SKM-1 treated with dmso at 0.1 percent for 144 hours (cell line): ENCODE results near the gene SYNGAP1.
"Not testable (repeated sequence)": the region's sequence is repeated elsewhere in the genome, so short reads cannot be mapped to it uniquely, and the experiment has no call there.

Source experiments
- DNase-seq: peaks from one replicate; lab custom pipeline; 2025; ENCODE audit not compliant: unreplicated experiment; lab: John Stamatoyannopoulos, UW

SYNGAP1 gene

DNA sequence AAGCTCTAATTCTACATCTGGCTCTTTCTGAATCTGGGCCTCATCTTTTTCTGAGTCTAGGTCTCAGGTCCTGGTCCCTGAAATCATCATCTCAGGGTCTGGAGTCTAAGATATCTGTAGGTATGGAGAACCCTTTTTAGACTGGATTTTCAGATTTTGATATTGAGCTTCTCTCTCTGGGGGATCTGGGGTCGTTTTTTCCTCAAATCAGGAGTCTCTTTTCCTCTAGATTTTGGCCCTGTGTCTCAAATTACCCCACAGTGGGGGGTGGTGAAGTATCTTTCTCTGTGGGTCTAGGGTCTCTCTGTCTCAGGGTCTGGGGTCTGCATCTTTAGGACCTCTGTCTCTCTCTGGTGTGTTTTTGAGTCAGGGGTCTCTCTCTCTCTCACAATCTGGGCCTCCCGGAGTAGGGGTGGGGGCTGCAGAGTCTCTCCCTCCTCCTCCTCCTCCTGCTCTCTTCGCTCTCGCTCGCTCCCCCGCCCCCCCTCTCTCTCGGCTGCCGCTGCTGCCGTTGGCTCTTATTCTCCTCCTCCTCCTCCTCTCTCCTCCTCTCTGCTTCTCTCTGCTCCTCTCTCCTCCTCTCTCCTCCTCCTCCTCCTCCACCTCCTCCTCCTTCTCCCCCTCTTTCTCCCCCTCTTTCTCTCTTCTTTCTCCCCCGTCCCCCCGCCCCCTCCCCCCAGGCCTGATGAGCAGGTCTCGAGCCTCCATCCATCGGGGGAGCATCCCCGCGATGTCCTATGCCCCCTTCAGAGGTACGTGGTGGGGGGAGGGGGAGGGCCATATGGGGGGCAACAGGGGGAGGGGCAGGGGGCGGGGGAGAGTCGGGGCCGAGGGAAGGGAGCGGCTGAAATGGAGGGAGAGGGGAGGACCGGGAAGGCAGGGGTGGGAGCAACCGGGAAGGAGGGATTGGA is at the start of gene SYNGAP1:
TSS of gene SYNGAP1 (plus strand) at position 486 of the 911 bp plus-strand sequence. CDS start at position 686, 200 bp downstream.
- DNase-seq = no peak

DNA sequence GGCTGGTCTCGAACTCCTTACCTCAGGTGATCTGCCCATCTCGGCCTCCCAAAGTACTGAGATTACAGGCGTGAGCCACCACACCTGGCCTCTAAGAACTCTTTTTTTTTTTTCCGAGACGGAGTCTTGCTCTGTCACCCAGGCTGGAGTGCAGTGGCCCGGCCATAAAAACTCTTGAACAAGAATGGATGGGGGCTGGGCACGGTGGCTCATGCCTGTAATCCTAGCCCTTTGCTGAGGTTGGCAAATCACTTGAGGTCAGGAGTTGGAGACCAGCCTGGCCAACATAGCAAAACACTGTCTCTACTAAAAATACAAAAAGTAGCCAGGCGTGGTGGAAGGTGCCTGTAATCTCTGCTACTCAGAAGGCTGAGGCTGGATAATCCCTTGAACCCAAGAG is 48.0 kb upstream of the SYNGAP1 start:
- not testable (repeated sequence) for DNase-seq

DNA sequence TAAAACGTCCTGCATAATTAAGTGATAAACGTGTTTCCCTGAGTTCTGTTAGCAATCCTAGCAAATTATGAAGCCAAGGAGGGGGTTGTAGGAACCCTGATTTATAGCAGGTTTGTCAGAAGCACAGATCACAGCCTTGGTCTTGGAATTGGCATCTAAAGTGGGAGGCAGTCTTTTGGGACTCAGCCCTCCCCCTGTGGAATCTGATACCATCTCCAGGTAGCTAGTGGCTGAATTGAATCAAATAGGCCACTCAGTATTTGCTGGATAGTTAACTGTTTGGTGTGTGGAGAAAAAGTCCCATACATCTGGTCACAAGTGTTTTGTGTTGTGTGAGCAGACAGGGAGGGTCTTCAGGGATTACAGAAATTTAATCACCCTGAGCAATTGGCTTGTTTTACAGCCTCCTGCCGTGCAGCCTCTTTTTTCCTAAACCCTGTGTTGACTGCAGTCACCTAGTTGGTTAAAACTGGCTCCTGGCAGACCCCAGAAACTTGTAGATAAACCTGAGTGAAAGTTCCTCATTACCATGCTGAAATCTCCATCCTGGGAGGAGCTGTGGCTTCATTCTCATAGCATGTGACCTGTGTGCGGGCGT is 47.2 kb upstream of the SYNGAP1 start:
- no peak for DNase-seq

DNA sequence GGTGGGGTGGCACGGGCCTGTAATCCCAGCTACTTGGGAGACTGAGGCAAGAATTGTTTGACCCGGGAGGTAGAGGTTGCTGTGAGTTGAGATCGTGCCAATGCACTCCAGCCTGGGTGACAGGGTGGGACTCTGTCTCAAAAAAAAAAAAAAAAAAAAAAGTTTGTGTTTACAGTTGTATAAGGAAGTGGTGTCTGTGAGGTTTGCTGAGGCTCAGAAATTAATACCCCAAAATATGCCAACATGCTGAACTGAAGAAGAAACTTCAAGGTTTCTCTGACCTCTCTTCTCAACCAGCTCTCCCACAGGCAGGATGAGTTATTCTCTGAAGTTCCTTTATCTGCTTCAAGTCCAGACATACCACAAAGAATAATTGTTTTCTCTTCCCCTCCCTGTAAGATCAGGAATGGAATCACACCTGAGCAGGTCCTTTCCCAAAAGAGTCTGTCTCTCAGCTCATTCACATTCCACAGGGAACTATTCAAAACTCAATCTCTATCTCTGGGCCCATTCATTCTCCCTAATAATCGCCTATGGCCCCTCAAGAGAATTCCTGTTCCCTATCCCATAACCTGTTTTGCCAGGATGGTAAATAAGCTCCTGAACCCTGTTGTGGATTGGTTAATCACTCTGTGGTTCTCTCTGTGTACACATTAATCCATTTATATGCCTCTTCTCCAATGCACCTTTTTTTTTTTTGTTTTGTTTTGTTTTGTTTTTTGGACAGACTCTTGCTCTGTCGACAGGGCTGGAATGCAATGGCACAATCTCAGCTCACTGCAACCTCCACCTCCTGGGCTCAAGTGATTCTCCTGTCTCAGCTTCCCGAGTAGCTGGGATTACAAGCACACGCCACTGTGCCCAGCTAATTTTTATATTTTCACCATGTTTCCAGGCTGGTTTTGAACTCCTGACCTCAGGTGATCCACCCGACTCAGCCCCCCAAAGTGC is 45.6 kb upstream of the SYNGAP1 start:
- DNase-seq = no peak

DNA sequence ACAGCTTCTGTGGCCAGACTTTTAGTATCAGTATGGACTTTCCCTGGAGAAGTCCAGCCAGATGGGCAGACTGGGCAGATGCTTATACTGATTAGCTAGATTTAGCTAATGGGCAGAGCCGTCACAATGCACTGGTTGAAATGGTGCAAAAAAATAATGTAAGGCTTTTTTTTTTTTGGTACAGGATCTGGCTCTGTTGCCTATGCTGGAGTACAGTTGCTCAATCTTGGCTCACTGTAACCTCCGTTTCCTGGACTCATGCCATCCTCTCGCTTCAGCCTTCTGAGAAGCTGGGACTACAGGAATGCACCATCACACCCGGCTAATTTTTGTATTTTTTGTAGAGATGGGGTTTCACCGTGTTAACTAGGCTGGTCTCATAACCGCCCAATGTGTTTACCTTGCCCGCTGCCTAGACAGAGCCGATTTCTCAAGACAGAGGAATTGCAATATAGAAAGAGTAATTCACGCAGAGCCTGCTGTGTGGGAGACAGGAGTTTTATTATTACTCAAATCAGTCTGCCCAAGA is 44.7 kb upstream of the SYNGAP1 start:
- peak; percentile 43 for DNase-seq

DNA sequence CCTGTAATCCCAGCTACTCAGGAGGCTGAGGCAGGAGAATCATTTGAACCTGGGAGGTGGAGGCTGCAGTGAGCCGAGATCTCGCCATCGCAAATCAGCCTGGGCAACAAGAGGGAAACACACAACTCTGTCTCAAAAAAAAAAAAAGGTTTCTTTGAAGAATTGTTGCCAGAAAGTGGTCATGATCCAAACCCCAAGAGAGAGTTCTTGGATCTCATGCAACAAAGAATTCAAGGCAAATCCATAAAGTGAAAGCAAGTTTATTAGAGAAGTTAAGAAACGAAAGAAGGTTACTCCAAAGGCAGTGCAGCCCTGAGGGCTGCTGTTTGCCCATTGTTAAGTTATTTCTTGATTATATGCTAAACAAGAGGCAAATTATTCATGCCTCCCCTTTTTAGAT is 42.7 kb upstream of the SYNGAP1 start:
- no peak for DNase-seq

DNA sequence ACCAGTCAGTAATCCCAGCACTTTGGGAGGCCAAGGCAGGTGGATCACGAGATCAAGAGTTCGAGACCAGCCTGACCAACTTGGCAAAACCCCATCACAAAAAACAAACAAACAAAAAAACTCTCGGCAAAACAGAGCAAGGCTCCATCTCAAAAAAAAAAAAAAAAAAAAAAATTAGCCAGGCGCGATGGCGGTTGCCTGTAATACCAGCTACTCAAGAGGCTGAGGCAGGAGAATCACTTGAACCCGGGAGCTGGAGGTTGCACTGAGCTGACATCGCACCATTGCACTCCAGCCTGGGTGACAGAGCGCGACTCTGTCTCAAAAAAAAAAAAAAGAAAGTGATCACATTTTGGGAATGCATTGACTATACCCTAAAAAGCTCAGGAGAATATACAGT is 40.7 kb upstream of the SYNGAP1 start:
- not testable (repeated sequence) for DNase-seq

DNA sequence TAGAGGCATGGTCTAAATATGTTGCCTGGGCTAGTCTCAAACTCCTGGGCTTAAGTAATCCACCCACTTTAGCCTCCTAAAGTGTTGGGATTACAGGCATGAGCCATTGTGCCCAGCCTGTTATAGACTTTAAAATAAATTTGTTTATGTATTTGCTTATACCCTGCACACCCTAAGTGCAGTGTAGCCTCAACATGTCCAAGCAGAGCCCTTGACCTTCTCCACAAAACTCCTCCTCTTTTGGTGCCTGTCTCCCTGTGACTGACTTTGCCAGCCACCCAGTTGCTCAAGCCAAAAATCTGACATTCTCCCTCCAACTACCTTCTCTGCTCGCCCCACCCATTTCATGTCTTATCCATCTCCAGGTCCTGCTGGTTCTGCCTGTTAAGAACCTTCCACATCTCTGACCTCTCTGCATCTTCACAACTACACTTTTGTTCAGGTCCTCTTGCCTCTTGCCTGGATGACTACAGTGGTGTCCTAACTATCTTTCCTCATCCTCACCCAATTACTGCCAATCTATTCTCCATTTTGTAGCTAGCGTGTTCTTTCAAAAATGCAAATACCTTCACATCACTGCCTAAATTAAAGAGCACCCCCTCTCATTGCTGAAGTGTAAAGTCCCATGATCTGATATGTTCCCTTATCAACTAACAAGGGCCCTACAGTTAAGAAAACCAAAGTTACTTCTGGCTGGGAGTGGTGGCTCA is 39.4 kb upstream of the SYNGAP1 start:
- no peak for DNase-seq

DNA sequence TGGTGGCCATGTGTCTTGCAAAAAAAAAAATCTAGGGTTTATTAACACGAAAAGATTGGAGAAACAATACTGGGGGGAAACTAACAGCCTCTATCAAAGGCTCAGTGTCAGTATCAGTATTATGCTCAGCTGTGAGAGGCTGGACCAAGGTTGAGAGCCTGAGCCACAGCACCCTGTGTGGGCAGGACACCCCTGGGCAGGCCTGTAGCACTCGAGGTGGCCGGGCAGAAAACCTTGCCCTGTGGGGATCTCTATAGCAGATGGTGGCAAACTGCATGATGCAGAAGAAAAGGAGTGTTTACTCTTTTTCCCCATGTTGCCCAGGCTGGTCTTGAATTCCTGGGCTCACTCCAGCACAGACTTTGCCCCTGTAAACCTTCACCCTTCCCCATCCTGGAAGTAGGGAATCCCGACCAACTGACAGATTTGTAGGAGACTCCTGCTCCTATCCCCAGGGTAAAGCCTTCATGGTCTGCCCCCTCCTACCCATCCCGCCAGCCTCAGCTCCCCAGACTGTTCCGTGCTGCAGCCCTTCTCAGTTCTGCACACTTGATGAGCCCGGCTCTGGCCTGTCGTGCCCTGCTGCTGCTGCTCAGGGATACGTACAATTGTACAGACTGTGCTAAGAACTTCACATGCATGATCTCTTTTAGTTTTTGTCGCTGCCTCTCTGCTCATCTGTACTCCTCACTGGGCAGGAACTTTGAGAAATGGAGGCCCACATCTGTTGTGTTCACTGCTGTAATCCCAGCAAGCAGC is 36.3 kb upstream of the SYNGAP1 start:
- DNase-seq = no peak

DNA sequence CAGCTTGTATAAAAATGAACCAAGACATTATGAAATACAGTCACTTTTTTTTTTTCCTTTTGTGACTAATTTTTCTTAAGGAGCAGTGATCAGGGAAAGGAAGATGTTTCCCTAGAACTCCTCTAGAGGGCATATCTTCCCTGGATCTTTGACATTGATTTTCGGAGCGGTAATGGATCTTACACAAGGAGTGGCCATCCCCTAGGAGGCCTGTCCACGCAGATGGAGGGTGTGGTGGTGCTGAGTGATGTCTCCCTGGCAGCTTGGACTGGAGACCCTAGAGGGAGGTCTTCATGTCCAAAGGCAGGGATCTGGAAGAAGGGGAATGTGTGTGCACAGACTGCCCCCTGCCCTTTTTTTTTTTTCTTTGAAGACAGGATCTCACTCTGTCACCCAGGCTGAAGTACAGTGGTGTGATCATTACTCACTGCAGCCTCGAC is 35.3 kb upstream of the SYNGAP1 start:
- DNase-seq = no peak

DNA sequence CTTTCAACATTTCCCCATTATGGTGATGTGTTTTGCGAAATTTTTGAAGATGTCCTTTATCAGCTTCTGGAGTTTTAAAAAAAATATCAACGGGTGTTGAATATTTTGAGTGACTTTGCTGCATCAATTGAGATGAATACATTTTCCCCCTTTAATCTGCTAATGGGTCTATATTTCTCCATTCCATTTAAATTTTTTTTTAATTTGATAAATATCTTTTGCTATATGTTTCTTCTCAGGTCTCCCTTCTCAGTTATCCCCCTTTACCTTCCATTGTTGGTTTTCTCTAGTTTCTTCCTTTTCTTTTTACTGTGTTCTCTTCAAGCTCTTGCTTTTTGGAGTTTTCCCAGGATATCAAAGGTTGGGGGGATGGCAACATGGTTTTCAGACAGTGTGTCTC is 29.7 kb upstream of the SYNGAP1 start:
- DNase-seq = no peak

DNA sequence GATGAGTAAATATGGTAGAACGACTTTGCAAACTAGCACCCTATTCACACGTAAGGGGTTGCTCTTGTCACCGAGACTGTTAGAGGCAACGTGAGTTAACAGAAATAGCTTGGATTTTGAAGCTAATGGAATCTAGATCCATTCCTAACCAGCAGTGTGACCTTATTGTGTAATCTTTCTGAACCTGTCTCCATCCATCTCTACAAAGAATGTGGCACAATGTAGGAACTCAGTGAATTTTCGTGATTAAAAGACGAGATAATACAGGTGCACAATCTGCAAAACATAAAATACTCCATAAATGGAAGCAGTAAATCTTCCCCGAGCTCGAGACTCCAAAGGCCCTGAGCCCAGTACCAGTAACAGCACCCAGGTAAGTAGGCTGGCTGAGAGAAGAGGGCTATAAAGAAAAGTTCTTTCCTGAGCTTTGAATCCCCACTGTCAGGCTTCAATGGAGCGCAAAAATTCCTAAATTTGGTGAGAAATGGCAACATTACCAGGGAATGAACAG is 29.0 kb upstream of the SYNGAP1 start:
- no peak for DNase-seq

DNA sequence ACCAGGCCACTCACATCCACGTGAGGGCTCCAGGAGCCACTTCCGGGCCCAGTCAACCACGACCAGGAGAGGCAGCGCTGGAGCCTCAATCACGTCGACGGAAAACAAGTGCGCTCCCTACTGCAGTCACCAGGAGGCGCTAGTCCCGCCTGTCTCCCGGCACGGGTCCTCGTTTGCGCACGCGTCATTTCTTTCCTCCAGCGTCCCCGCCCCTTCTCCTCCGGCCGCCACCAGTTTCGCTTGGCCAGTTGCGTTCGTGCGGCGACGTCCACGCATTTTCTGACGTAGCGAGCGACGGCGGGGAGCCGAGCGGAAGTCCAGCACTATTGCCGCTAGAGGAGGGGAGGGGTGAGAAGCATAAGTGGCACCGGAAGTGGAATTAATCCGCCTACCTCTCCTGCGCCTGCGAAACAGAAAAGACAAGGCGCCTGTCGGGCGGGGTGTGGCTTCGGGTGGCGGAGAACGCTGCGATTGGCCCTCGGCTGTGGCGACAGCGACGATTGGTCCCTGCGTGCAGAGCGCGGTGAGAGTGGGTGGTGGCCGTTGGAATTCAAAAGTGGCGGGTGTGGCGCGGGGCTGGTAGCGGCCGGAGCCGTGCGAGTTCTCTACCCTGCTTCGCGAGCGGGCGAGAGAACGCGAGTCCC is 28.5 kb upstream of the SYNGAP1 start, which contains the start of gene KIFC1:
TSS of gene KIFC1 (plus strand) at position 546 of the 644 bp plus-strand sequence. CDS start 163 bp downstream, outside the sequence.
- DNase-seq = peak; percentile 99

DNA sequence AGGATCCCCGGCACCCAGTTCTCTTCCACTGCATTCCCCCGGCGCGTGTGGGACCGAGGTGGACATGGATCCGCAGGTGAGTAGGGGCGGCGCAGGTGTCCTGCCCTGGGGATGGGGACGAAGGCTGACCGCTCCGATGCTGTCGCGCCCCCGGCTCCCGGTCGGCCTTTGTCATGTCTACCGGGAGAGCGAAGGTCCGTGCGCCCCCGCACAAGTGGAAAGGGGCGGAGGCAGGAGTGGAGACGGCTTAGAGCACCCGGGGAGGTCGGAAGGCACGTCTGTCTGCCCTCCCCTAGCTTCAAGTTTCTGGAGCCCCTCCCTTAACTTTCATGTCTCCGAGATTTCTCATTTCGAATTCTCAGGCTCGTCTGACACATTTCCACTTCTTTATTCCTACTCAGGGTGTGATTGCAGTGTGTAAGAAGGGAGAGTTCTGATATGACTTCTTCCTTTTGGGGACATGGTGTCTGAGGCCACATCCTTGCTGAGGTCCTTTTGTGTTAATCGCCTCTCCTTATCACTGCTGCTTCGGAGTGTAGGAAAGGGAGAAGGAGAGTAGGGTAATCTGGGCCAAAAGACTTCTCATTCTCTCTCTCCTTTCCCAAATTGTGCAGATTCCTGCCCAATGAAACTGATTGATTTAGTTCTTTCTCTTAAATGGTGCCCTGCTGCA is 27.8 kb upstream of the SYNGAP1 start:
- DNase-seq = no peak

DNA sequence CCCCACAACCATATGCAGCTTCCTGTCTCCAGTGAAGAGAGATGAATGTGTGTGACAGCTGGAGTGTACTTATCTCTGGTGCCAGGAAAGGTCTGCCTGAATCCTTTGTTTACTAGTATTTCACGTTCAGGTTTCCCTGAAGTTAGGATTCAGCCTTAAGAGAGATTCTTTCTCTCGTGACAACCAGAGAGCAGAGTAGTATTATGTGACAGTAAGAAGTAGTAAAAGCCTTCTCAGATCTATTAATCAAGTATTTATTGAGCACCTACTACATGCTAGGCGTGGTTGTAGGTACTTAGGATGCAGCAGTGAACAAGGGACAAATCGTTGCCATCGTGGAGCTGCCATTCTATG is 27.3 kb upstream of the SYNGAP1 start:
- DNase-seq = no peak

DNA sequence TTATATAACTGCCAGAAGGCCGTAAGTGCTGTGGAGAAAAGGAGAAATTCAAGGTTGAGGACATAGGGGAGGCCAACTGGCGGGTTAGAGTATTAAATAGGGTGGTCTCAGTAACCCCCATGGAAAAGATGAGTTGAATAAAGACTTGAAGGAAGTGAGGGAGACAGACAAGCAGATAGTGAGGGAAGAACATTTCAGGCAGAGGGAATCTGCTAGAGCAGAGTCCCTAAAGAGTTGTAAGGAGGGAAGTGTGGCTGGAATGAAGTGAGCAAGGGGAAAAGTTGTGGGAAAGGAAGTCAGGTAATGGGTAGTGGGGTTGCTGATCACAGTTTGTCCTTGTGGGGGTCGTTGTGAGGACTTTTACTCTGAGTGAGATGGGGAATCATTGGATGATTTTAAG is 26.9 kb upstream of the SYNGAP1 start:
- no peak for DNase-seq

DNA sequence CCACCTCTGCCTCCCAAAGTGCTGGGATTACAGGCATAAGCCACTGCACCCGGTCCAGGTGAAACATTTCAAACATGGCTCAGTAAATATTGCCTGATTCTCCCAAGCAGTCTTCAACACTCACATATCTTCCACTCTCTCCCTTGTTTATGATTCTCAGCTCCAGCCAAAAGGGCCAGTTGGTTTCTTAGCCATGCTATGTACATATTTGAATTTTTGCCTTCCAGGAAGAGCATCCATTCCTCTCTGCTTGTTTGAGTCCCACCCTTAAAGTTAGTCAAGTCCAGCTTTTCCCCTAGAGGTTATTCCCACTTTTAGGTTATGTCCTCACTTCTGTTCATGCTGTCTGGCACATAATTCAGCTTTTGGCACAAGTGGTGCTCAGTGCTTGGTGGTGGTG is 22.3 kb upstream of the SYNGAP1 start:
- DNase-seq = no peak

DNA sequence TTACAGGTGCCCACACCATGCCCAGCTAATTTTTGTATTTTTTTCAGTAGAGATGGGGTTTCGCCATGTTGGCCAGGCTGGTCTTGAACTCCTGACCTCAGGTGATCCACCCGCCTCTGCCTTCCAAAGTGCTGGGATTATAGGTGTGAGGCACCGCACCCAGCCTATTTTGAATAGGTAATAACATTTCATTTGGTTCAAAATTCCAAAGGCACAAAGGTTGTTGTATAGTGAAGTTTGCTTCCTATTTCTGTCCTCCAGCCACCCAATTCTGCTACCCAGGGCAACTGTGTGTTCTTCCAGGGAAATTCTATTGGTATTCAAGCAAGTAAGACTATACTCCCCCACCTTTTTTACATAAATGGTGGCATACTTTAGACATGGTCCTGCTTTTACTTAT is 21.3 kb upstream of the SYNGAP1 start:
- not testable (repeated sequence) for DNase-seq
